ENCODE measurements around the gene SSPN.

The SSPN gene

GRCh38 chr12:26297396-26298070, 102.2 kb downstream of the SSPN start:
- no peak for TF ChIP-seq CTCF (IDR thresholded peaks at IDR 0.05; ENCODE audit: insufficient read depth, low read depth, low read length, missing control alignments)
- no peak for DNase-seq (ENCODE audit: low read depth)

GRCh38 chr12:26298785-26299621, 103.6 kb downstream of the SSPN start:
- peak; percentile 91 for DNase-seq (ENCODE audit: low read depth)
- peak overlapping the region; percentile 26 for H3K4me3 ChIP-seq (ENCODE audit: low read length)
- peak; percentile 44 for TF ChIP-seq CTCF (IDR thresholded peaks at IDR 0.05; ENCODE audit: insufficient read depth, low read depth, low read length, missing control alignments)

More at GRCh38 chr12:26297396-26298070, 102.2 kb downstream of the SSPN start:
- no peak overlapping the region for H3K4me3 ChIP-seq (ENCODE audit: low read length)

GRCh38 chr12:26299751-26300150, 104.4 kb downstream of the SSPN start:
- no peak overlapping the region for H3K4me3 ChIP-seq (ENCODE audit: low read length)
- no peak for TF ChIP-seq CTCF (IDR thresholded peaks at IDR 0.05; ENCODE audit: insufficient read depth, low read depth, low read length, missing control alignments)
- no peak for DNase-seq (ENCODE audit: low read depth)
